ENCODE results near the gene UPK3B.
"Not testable (repeated sequence)": the region's sequence is repeated elsewhere in the genome, so short reads cannot be mapped to it uniquely, and the experiment has no call there.

DNA sequence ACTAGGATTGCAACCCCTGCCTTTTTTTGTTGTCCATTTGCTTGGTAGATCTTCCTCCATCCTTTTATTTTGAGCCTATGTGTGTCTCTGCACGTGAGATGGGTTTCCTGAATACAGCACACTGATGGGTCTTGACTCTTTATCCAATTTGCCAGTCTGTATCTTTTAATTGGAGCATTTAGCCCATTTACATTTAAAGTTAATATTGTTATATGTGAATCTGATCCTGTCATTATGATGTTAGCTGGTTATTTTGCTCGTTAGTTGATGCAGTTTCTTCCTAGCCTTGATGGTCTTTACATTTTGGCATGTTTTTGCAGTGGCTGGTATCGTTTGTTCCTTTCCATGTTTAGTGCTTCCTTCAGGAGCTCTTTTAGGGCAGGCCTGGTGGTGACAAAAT is 54.6 kb downstream of the UPK3B start:
- TF ChIP-seq EZH2phosphoT487 (IDR thresholded peaks at IDR 0.05; ENCODE audit: borderline replicate concordance, low read depth, low read length): not testable (repeated sequence)
- TF ChIP-seq, protein P1, sequence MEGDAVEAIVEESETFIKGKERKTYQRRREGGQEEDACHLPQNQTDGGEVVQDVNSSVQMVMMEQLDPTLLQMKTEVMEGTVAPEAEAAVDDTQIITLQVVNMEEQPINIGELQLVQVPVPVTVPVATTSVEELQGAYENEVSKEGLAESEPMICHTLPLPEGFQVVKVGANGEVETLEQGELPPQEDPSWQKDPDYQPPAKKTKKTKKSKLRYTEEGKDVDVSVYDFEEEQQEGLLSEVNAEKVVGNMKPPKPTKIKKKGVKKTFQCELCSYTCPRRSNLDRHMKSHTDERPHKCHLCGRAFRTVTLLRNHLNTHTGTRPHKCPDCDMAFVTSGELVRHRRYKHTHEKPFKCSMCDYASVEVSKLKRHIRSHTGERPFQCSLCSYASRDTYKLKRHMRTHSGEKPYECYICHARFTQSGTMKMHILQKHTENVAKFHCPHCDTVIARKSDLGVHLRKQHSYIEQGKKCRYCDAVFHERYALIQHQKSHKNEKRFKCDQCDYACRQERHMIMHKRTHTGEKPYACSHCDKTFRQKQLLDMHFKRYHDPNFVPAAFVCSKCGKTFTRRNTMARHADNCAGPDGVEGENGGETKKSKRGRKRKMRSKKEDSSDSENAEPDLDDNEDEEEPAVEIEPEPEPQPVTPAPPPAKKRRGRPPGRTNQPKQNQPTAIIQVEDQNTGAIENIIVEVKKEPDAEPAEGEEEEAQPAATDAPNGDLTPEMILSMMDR (conservative IDR thresholded peaks at IDR 0.05; ENCODE audit: low read length): not testable (repeated sequence)

Data from OCI-LY7 (cell line).